NCI-H526 (cell line): Measurements from ENCODE around the gene OLFML2B.
A peak's percentile ranks its signal among the peaks of the same experiment; 100 is the strongest.
"Not testable (repeated sequence)": the region's sequence is repeated elsewhere in the genome, so short reads cannot be mapped to it uniquely, and the experiment has no call there.

Experiments used
- DNase-seq, 2 experiments: peaks; one replicate each; lab custom pipeline; 2025; lab: John Stamatoyannopoulos, UW

OLFML2B gene

GRCh38 chr1:162035241-162035640 is 11.6 kb upstream of the OLFML2B start:
- no peak for DNase-seq

GRCh38 chr1:162033428-162033827 is 9.8 kb upstream of the OLFML2B start:
- DNase-seq = peak in 1 of 2 experiments; percentile 58

- DNase-seq = no peak
Measured at GRCh38 chr1:162030759-162031280, 7.2 kb upstream of the OLFML2B start.

GRCh38 chr1:162029157-162029556 is 5.5 kb upstream of the OLFML2B start:
- peak in 1 of 2 experiments; percentile 19 for DNase-seq

GRCh38 chr1:162028726-162029125 is 5.1 kb upstream of the OLFML2B start:
- no peak for DNase-seq

GRCh38 chr1:162026881-162027280 is 3.2 kb upstream of the OLFML2B start:
- no peak for DNase-seq

GRCh38 chr1:162025541-162025940 is 1.9 kb upstream of the OLFML2B start:
- DNase-seq = no peak

- peak in 1 of 2 experiments; percentile 33 for DNase-seq
Measured at GRCh38 chr1:162023181-162023546, 505 bp downstream of the OLFML2B start.

GRCh38 chr1:162022626-162023025 is 1.0 kb downstream of the OLFML2B start:
- no peak for DNase-seq

GRCh38 chr1:162021124-162021523 is 2.5 kb downstream of the OLFML2B start:
- DNase-seq = no peak

- DNase-seq = peak; percentile 92 to 96
Measured at GRCh38 chr1:162020150-162020549, 3.5 kb downstream of the OLFML2B start.

GRCh38 chr1:162019446-162019845 is 4.2 kb downstream of the OLFML2B start:
- DNase-seq = peak in 1 of 2 experiments; percentile 73

- peak; percentile 94 to 96 for DNase-seq
Measured at GRCh38 chr1:162019006-162019405, 4.7 kb downstream of the OLFML2B start.

GRCh38 chr1:162018418-162018817 is 5.3 kb downstream of the OLFML2B start:
- no peak for DNase-seq

- not testable (repeated sequence) for DNase-seq
Measured at GRCh38 chr1:162017791-162018190, 5.9 kb downstream of the OLFML2B start.

- DNase-seq = no peak
Measured at GRCh38 chr1:162016631-162017030, 7.0 kb downstream of the OLFML2B start.

- DNase-seq = no peak
Measured at GRCh38 chr1:162015196-162015595, 8.5 kb downstream of the OLFML2B start.

GRCh38 chr1:162014202-162014601 is 9.5 kb downstream of the OLFML2B start:
- DNase-seq = no peak

- no peak for DNase-seq
Measured at GRCh38 chr1:162013289-162013688, 10.4 kb downstream of the OLFML2B start.

GRCh38 chr1:162011337-162012012 is 12.2 kb downstream of the OLFML2B start:
- DNase-seq = no peak

GRCh38 chr1:162010175-162010506 is 13.5 kb downstream of the OLFML2B start:
- DNase-seq = no peak

GRCh38 chr1:162009501-162010174 is 14.0 kb downstream of the OLFML2B start:
- DNase-seq = peak in 1 of 2 experiments; percentile 23

GRCh38 chr1:162008799-162009198 is 14.9 kb downstream of the OLFML2B start:
- DNase-seq = no peak

- DNase-seq = no peak
Measured at GRCh38 chr1:162007466-162007865, 16.2 kb downstream of the OLFML2B start.
